ENCODE measurements around the gene FBRS.
A peak's percentile ranks its signal among the peaks of the same experiment; 100 is the strongest.

FBRS gene

DNA sequence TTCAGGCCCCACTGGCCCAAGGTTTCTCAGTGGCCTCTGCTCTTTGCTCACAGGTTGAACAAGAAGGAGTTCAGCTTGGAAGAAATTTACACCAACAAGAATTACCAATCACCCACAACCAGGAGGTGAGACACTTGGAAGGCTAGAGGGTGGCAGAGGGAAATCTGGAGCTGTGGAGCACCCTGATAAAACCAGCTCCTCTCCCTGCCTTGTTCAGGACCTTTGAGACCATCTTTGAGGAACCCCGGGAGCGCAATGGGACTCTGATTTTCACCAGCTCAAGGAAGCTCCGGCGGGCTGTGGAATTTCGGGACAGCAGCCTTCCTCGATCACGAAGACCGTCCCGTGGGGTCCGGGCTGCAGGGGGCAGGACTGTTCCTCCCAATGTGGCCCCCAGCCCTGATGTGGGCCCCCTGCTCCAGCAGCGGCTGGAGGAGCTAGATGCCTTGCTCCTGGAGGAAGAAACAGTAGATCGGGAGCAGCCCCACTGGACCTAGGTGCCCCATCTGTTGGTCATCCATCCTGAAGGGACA lies 2.4 kb upstream of the FBRS start:
- no peak overlapping the region for H3K4me2 ChIP-seq (ENCODE audit: low read length)
- H3K18ac ChIP-seq (ENCODE audit: low read length): no peak overlapping the region
- no peaks in the 10 kb centered on the region for H3K36me3 ChIP-seq (ENCODE audit: control insufficient read depth, insufficient read depth, low read length)
- H3K4me3 ChIP-seq (ENCODE audit: low read length): no peak overlapping the region
- DNase-seq: no peak
- H3K27ac ChIP-seq (ENCODE audit: low read depth, low read length): no peak overlapping the region
- no peak overlapping the region for H3K23ac ChIP-seq (ENCODE audit: low read length)
- H3K27me3 ChIP-seq (ENCODE audit: insufficient read depth, low read length, poor library complexity): no peaks in the 10 kb centered on the region
- no peak overlapping the region for H4K5ac ChIP-seq (ENCODE audit: low read length)
- no peak overlapping the region for H2AK5ac ChIP-seq (ENCODE audit: low read length)
- H3K4ac ChIP-seq (ENCODE audit: low read depth, low read length): no peak overlapping the region
- no peak overlapping the region for H3K56ac ChIP-seq (ENCODE audit: low read length)
- H2BK5ac ChIP-seq (ENCODE audit: low read length): no peak overlapping the region
- H4K8ac ChIP-seq (ENCODE audit: low read depth, low read length): no peak overlapping the region
- H3K9ac ChIP-seq (ENCODE audit: low read length): no peak overlapping the region
- no CpG with 5 or more reads among the region's 12 CpGs for WGBS (ENCODE audit: extremely low coverage, insufficient coverage, low lambda C conversion rate)
- no peaks in the 10 kb centered on the region for H3K79me2 ChIP-seq (ENCODE audit: control insufficient read depth, insufficient read depth, low read length)
- no peak overlapping the region for H2BK15ac ChIP-seq (replicated peaks; ENCODE audit: low read depth)
- peaks cover 5% of the 10 kb centered on the region for H3K4me1 ChIP-seq (ENCODE audit: control insufficient read depth, low read depth, low read length)
- no peak overlapping the region for H2BK120ac ChIP-seq (ENCODE audit: low read depth, low read length)
- H3K79me1 ChIP-seq (ENCODE audit: low read length): peaks cover 5% of the 10 kb centered on the region

DNA sequence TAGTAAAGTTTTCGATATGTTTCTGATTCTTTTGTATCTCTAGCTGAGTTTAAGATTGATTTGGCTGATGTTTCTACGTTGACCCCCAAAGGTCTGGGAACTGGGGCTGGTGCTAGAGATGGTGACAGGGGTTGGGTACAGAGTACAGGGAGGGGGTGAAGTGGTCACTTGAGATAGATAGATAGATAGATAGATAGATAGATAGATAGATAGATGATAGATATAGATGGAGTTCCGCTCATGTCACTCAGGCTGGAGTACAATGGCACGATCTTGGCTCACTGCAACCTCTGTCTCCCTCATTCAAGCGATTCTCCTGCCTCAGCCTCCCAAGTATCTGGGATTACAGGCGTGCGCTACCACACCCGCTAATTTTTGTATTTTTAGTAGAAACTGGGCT lies 1.8 kb upstream of the FBRS start:
- Histone ChIP-seq H3K18ac (ENCODE audit: low read length) (no peak overlapping the region), H3K79me2 (ENCODE audit: control insufficient read depth, insufficient read depth, low read length) (no peaks in the 10 kb centered on the region), H3K4me2 (ENCODE audit: low read length) (no peak overlapping the region), H3K56ac (ENCODE audit: low read length) (no peak overlapping the region), H3K4me1 (ENCODE audit: control insufficient read depth, low read depth, low read length) (peaks cover 5% of the 10 kb centered on the region), H3K9ac (ENCODE audit: low read length) (no peak overlapping the region), H3K27me3 (ENCODE audit: insufficient read depth, low read length, poor library complexity) (no peaks in the 10 kb centered on the region), H2BK5ac (ENCODE audit: low read length) (no peak overlapping the region), H2BK15ac (replicated peaks; ENCODE audit: low read depth) (no peak overlapping the region), H3K4me3 (ENCODE audit: low read length) (no peak overlapping the region), H4K5ac (ENCODE audit: low read length) (no peak overlapping the region), H3K23ac (ENCODE audit: low read length) (no peak overlapping the region), H3K4ac (ENCODE audit: low read depth, low read length) (no peak overlapping the region), H4K8ac (ENCODE audit: low read depth, low read length) (no peak overlapping the region), H3K79me1 (ENCODE audit: low read length) (peaks cover 7% of the 10 kb centered on the region), H3K27ac (ENCODE audit: low read depth, low read length) (no peak overlapping the region), H2AK5ac (ENCODE audit: low read length) (no peak overlapping the region), H3K36me3 (ENCODE audit: control insufficient read depth, insufficient read depth, low read length) (peaks cover 2% of the 10 kb centered on the region), H2BK120ac (ENCODE audit: low read depth, low read length) (no peak overlapping the region)
- no CpG with 5 or more reads among the region's 8 CpGs for WGBS (ENCODE audit: extremely low coverage, insufficient coverage, low lambda C conversion rate)
- DNase-seq: no peak

DNA sequence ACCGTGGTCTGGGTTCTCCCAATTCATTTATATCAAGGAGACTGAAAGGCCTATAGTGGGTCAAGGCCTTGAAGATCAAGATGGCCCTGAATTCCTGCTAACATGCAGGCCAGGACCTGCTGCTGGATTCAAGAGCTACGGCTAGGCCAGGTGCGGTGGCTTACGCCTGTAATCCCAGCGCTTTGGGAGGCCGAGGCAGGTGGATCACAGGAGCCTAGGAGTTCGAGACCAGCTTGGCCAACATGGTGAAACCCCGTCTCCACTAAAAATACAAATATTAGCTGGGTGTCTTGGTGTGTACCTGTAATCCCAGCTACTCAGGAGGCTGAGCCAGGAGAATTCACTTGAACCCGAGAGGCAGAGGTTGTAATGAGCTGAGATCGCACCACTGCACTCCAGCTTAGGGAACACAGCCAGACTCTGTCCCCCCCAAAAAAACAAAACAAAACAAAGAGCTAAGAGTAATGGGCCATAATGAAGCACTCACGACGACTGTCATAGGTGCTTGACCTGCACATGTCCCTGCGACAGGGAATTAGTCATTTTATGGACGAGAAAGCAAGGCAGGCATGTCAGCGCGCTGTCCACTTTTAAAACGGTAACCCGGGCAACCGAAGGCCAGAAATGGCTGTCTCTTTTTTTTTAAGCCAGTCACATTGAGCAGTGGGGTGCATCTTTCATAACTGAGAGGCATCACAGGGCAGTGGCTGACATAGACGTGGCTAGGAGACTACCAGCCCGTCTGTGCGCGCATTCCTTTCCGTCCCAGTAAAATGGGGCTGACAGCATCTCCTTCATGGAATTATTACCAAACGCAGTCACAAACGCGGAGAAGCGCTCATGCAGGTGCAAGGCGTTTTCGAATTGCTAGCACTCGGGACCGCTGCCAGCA lies 1.0 kb upstream of the FBRS start:
- no peaks in the 10 kb centered on the region for H3K27me3 ChIP-seq (ENCODE audit: insufficient read depth, low read length, poor library complexity)

DNA sequence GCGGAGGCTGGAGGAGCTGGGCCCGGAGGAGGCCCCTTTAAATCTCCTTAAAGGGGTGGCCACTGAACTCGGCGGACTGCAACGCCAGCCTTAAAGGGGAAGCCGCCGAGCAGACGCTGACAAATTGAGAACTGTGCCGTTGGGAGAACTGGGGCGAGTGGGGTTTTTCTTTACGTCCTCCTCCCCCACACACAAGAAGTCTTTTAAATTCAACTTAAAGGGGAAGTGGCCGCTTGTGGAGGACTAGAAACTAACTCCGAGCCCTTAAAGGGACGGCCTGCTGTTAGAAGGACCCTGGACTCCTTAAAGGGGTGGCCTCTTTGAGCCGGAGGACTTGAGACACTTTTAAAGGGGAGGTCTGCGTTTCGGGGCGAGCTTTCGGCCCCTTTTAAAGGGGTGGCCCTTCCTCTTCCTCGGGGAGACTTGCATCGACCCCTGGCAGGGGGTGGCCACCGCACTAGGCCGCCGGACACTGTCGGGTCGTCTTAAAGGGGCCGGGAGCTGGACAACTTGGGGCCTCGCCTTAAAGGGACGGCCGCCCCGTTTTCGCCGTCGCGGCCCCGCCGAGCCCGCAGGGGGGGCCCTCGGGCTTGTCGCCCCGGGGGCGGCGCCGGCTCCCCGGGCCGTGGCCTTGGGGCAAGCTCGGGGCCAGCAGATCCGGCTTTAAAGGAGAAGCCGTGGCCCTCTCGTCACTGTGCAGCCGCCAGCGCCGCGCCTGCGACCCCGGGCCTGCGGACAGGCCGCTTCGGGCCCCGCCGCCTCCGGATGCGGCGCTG lies 688 bp downstream of the FBRS start:
- Histone ChIP-seq H2BK15ac (replicated peaks; ENCODE audit: low read depth) (no peak overlapping the region), H3K36me3 (ENCODE audit: control insufficient read depth, insufficient read depth, low read length) (peaks cover 10% of the 10 kb centered on the region), H3K18ac (ENCODE audit: low read length) (peak overlapping the region; percentile 90), H3K79me2 (ENCODE audit: control insufficient read depth, insufficient read depth, low read length) (no peaks in the 10 kb centered on the region), H3K4me2 (ENCODE audit: low read length) (peak overlapping the region; percentile 59), H4K8ac (ENCODE audit: low read depth, low read length) (no peak overlapping the region), H2BK5ac (ENCODE audit: low read length) (no peak overlapping the region), H3K4ac (ENCODE audit: low read depth, low read length) (peak overlapping the region; percentile 50), H4K5ac (ENCODE audit: low read length) (no peak overlapping the region), H3K56ac (ENCODE audit: low read length) (peak overlapping the region; percentile 99), H3K27me3 (ENCODE audit: insufficient read depth, low read length, poor library complexity) (no peaks in the 10 kb centered on the region), H3K27ac (ENCODE audit: low read depth, low read length) (peak overlapping the region; percentile 67), H2AK5ac (ENCODE audit: low read length) (no peak overlapping the region), H3K4me3 (ENCODE audit: low read length) (peak overlapping the region; percentile 82), H3K79me1 (ENCODE audit: low read length) (peaks cover 7% of the 10 kb centered on the region), H2BK120ac (ENCODE audit: low read depth, low read length) (no peak overlapping the region), H3K4me1 (ENCODE audit: control insufficient read depth, low read depth, low read length) (peaks cover 3% of the 10 kb centered on the region), H3K9ac (ENCODE audit: low read length) (peak overlapping the region; percentile 89), H3K23ac (ENCODE audit: low read length) (peak overlapping the region; percentile 80)
- DNase-seq: peak; percentile 98
- no CpG with 5 or more reads among the region's 64 CpGs for WGBS (ENCODE audit: extremely low coverage, insufficient coverage, low lambda C conversion rate)

More for the DNA sequence above, 1.0 kb upstream of the FBRS start:
- Histone ChIP-seq H2BK120ac (ENCODE audit: low read depth, low read length) (no peak overlapping the region), H3K4ac (ENCODE audit: low read depth, low read length) (no peak overlapping the region), H3K9ac (ENCODE audit: low read length) (peak overlapping the region; percentile 57), H3K4me3 (ENCODE audit: low read length) (peak overlapping the region; percentile 20), H4K8ac (ENCODE audit: low read depth, low read length) (no peak overlapping the region), H3K18ac (ENCODE audit: low read length) (peak overlapping the region; percentile 32), H3K56ac (ENCODE audit: low read length) (peak overlapping the region; percentile 90), H2BK15ac (replicated peaks; ENCODE audit: low read depth) (no peak overlapping the region), H4K5ac (ENCODE audit: low read length) (no peak overlapping the region), H3K4me2 (ENCODE audit: low read length) (peak overlapping the region; percentile 69), H2BK5ac (ENCODE audit: low read length) (no peak overlapping the region), H3K79me1 (ENCODE audit: low read length) (peaks cover 7% of the 10 kb centered on the region), H3K23ac (ENCODE audit: low read length) (no peak overlapping the region), H2AK5ac (ENCODE audit: low read length) (no peak overlapping the region), H3K27ac (ENCODE audit: low read depth, low read length) (no peak overlapping the region), H3K36me3 (ENCODE audit: control insufficient read depth, insufficient read depth, low read length) (peaks cover 2% of the 10 kb centered on the region), H3K79me2 (ENCODE audit: control insufficient read depth, insufficient read depth, low read length) (no peaks in the 10 kb centered on the region), H3K4me1 (ENCODE audit: control insufficient read depth, low read depth, low read length) (peaks cover 3% of the 10 kb centered on the region)
- WGBS (ENCODE audit: extremely low coverage, insufficient coverage, low lambda C conversion rate): no CpG with 5 or more reads among the region's 32 CpGs
- no peak for DNase-seq

DNA sequence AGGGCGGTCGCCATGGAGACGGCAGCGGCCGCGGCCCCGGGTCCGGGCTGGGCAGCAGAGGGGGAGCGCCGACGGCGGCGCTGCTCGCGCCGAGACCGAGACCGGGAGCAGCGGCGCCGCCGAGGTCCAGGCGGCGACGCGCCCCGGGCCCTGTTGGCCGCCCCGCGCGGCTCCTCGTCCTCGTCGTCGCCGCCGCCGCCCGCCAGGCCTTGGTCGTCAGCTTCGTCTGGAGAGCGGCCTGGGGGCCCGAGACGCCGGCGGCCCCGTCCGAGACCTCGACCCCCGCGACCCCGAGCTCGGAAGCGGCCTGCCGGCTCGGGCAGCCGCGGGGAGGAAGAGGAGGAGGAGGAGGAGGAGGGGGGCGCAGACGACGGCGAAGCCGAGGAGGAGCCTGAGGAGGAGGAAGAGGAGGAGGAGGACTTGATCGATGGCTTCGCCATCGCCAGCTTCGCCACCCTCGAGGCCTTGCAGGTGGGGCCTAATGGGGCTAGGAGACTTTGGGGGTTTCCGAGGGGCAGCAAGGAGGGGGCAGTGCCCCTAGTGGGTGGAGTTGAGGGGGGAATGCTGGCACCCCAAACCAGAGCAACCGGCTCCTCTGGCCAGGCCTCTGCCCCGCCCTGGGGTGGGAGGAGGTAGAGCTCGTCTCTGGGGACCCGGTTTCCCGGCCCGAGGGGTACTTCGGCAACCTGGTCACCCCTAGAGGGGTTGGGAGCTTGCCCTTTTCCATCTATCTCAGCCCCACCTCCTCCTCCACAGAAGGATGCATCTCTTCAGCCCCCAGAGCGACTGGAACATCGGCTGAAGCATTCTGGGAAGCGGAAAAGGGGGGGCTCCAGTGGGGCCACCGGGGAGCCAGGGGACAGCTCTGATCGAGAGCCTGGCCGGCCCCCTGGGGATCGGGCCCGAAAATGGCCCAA lies 1.5 kb downstream of the FBRS start:
- WGBS (ENCODE audit: extremely low coverage, insufficient coverage, low lambda C conversion rate): no CpG with 5 or more reads among the region's 84 CpGs
- H3K36me3 ChIP-seq (ENCODE audit: control insufficient read depth, insufficient read depth, low read length): peaks cover 10% of the 10 kb centered on the region
- DNase-seq: peak; percentile 10

More for the DNA sequence above, 1.5 kb downstream of the FBRS start:
- H3K56ac ChIP-seq (ENCODE audit: low read length): peak overlapping the region; percentile 99
- no peak overlapping the region for H4K8ac ChIP-seq (ENCODE audit: low read depth, low read length)
- H3K18ac ChIP-seq (ENCODE audit: low read length): peak overlapping the region; percentile 90
- no peak overlapping the region for H2AK5ac ChIP-seq (ENCODE audit: low read length)
- no peak overlapping the region for H2BK15ac ChIP-seq (replicated peaks; ENCODE audit: low read depth)
- H3K27ac ChIP-seq (ENCODE audit: low read depth, low read length): peak overlapping the region; percentile 67
- no peak overlapping the region for H2BK120ac ChIP-seq (ENCODE audit: low read depth, low read length)
- H3K4me2 ChIP-seq (ENCODE audit: low read length): peak overlapping the region; percentile 58
- peaks cover 7% of the 10 kb centered on the region for H3K79me1 ChIP-seq (ENCODE audit: low read length)
- no peaks in the 10 kb centered on the region for H3K79me2 ChIP-seq (ENCODE audit: control insufficient read depth, insufficient read depth, low read length)
- peak overlapping the region; percentile 89 for H3K9ac ChIP-seq (ENCODE audit: low read length)
- H3K4ac ChIP-seq (ENCODE audit: low read depth, low read length): no peak overlapping the region
- no peak overlapping the region for H4K5ac ChIP-seq (ENCODE audit: low read length)
- peak overlapping the region; percentile 82 for H3K4me3 ChIP-seq (ENCODE audit: low read length)
- peaks cover 3% of the 10 kb centered on the region for H3K4me1 ChIP-seq (ENCODE audit: control insufficient read depth, low read depth, low read length)
- no peak overlapping the region for H2BK5ac ChIP-seq (ENCODE audit: low read length)
- H3K23ac ChIP-seq (ENCODE audit: low read length): peak overlapping the region; percentile 80
- H3K27me3 ChIP-seq (ENCODE audit: insufficient read depth, low read length, poor library complexity): no peaks in the 10 kb centered on the region

Data from mesendoderm (in vitro differentiated cells).